Smooth muscle cell (in vitro differentiated cells): ENCODE measurements around the gene KIAA0825. TPM values are rescaled to one million over a fixed set of nuclear protein-coding genes. Genes with fewer than 3 reads are reported as not detected.

Source experiments
- DNase-seq: peaks from one replicate; lab custom pipeline; 2025; ENCODE audit not compliant: unreplicated experiment; lab: John Stamatoyannopoulos, UW
- H2AFZ ChIP-seq: fragments of 200-600 bp; sonication (generic); 2 replicates; pipeline ENCODE4 v1.6.0; 2016; ENCODE audit warnings: antibody characterized with exemption, low read depth, mild to moderate bottlenecking
- H3F3A ChIP-seq: fragments of 200-600 bp; sonication (generic); 2 replicates; pipeline ENCODE4 v1.6.0; 2017; ENCODE audit warnings: antibody characterized with exemption, low read depth
- H3K27ac ChIP-seq: fragments of 200-600 bp; sonication (generic); 2 replicates; pipeline ENCODE4 v1.5.1; 2016; ENCODE audit warnings: low read depth, mild to moderate bottlenecking
- H3K27me3 ChIP-seq: fragments of 200-600 bp; sonication (generic); 2 replicates; pipeline ENCODE4 v1.6.1; 2016; ENCODE audit warnings: low read depth, mild to moderate bottlenecking
- H3K36me3 ChIP-seq: fragments of 200-600 bp; sonication (generic); 2 replicates; pipeline ENCODE4 v1.5.1; 2016; ENCODE audit warnings: low read depth
- H3K4me1 ChIP-seq: fragments of 200-600 bp; sonication (generic); 2 replicates; pipeline ENCODE4 v1.5.1; 2016; ENCODE audit warnings: low read depth
- H3K4me2 ChIP-seq: fragments of 200-600 bp; sonication (generic); 2 replicates; pipeline ENCODE4 v1.6.0; 2016; ENCODE audit warnings: mild to moderate bottlenecking
- H3K4me3 ChIP-seq: fragments of 200-600 bp; sonication (generic); 2 replicates; pipeline ENCODE4 v1.5.1; 2016; ENCODE audit warnings: mild to moderate bottlenecking
- H3K79me2 ChIP-seq: fragments of 200-600 bp; sonication (generic); 2 replicates; pipeline ENCODE4 v1.6.0; 2016; ENCODE audit warnings: low read depth, mild to moderate bottlenecking
- H3K9ac ChIP-seq: fragments of 200-600 bp; sonication (generic); 2 replicates; pipeline ENCODE4 v1.6.0; 2016; ENCODE audit warnings: low read depth
- H3K9me3 ChIP-seq: fragments of 200-600 bp; sonication (generic); replicated peaks from 2 replicates; pipeline ENCODE4 v1.5.1; 2016; ENCODE audit warnings: low read depth
- H4K20me1 ChIP-seq: fragments of 200-600 bp; sonication (generic); 2 replicates; pipeline ENCODE4 v1.6.0; 2016; ENCODE audit warnings: low read depth
- CTCF ChIP-seq: fragments of 200-600 bp; sonication (generic); IDR thresholded peaks from 2 replicates; pipeline ENCODE4 v1.5.1; 2017; ENCODE audit warnings: borderline replicate concordance, mild to moderate bottlenecking, antibody characterized with exemption; ENCODE audit not compliant: insufficient read depth, poor library complexity, severe bottlenecking
- WGBS: methylation state at CpG from one replicate; pipeline ENCODE4 v1.1.7; 2016; ENCODE audit warnings: low lambda C conversion rate; 5-methylcytosine and 5-hydroxymethylcytosine counted together
- polyA plus RNA-seq: library from polyadenylated mRNA; unstranded; fragments of >200 nt; fragmentation: Nextera tagmentation; extraction: Ambion mirVana; gene quantifications from 2 replicates; pipeline ENCODE4 v1.2.1, GENCODE V29; 2016
- total RNA-seq: library from RNA; depleted of rRNA; stranded (reverse); fragments of >200 nt; gene quantifications from 2 replicates; pipeline ENCODE4 v1.2.3, GENCODE V29; 2014

KIAA0825 gene
- total and polyA plus RNA-seq, 2 experiments from 2014 or later = 1.3 to 3.1 TPM

- Histone ChIP-seq H3K27me3 (no peaks in the 10 kb centered on the region), H3K4me3 (no peak overlapping the region), H2AFZ (no peak overlapping the region), H4K20me1 (no peaks in the 10 kb centered on the region), H3F3A (no peaks in the 10 kb centered on the region), H3K9ac (no peak overlapping the region), H3K4me1 (no peaks in the 10 kb centered on the region), H3K27ac (no peak overlapping the region), H3K9me3 (peaks cover 15% of the 10 kb centered on the region), H3K79me2 (no peaks in the 10 kb centered on the region), H3K4me2 (no peak overlapping the region), H3K36me3 (no peaks in the 10 kb centered on the region)
- no peak for TF ChIP-seq CTCF
- DNase-seq = no peak
- 88% methylated on average over 1 of the region's 1 CpG for WGBS
Observed at GRCh38 chr5:94544031-94544650, 74.3 kb downstream of the KIAA0825 start.

GRCh38 chr5:94540856-94541494 lies 77.4 kb downstream of the KIAA0825 start:
- no peaks in the 10 kb centered on the region for H4K20me1 ChIP-seq
- no peak for DNase-seq
- no peak for TF ChIP-seq CTCF
- H3K36me3 ChIP-seq = no peaks in the 10 kb centered on the region
- 89% methylated on average over 6 of the region's 6 CpGs for WGBS
- H3F3A ChIP-seq = no peaks in the 10 kb centered on the region
- H3K4me1 ChIP-seq = no peaks in the 10 kb centered on the region
- no peak overlapping the region for H2AFZ ChIP-seq
- H3K27me3 ChIP-seq = no peaks in the 10 kb centered on the region
- peaks cover 15% of the 10 kb centered on the region for H3K9me3 ChIP-seq
- no peak overlapping the region for H3K4me3 ChIP-seq
- H3K27ac ChIP-seq = no peak overlapping the region
- H3K79me2 ChIP-seq = no peaks in the 10 kb centered on the region
- no peak overlapping the region for H3K9ac ChIP-seq
- no peak overlapping the region for H3K4me2 ChIP-seq

GRCh38 chr5:94538260-94538659 lies 80.1 kb downstream of the KIAA0825 start:
- Histone ChIP-seq H3F3A (no peaks in the 10 kb centered on the region), H3K4me2 (no peak overlapping the region), H3K4me3 (no peak overlapping the region), H3K27me3 (no peaks in the 10 kb centered on the region), H3K9ac (no peak overlapping the region), H2AFZ (no peak overlapping the region), H3K27ac (no peak overlapping the region), H3K9me3 (peaks cover 15% of the 10 kb centered on the region), H3K4me1 (no peaks in the 10 kb centered on the region), H4K20me1 (no peaks in the 10 kb centered on the region), H3K79me2 (no peaks in the 10 kb centered on the region), H3K36me3 (no peaks in the 10 kb centered on the region)
- no peak for TF ChIP-seq CTCF
- DNase-seq = no peak
- WGBS = 94% methylated on average over 3 of the region's 3 CpGs

- H3K9me3 ChIP-seq = no peaks in the 10 kb centered on the region
Observed at GRCh38 chr5:94526706-94527105, 91.7 kb downstream of the KIAA0825 start.

More at GRCh38 chr5:94526706-94527105, 91.7 kb downstream of the KIAA0825 start:
- H3F3A ChIP-seq = no peaks in the 10 kb centered on the region
- H3K79me2 ChIP-seq = no peaks in the 10 kb centered on the region
- no peaks in the 10 kb centered on the region for H4K20me1 ChIP-seq
- no peak for DNase-seq
- no peaks in the 10 kb centered on the region for H3K27me3 ChIP-seq
- H3K4me3 ChIP-seq = no peak overlapping the region
- H3K36me3 ChIP-seq = no peaks in the 10 kb centered on the region
- no peak for TF ChIP-seq CTCF
- H3K4me1 ChIP-seq = no peaks in the 10 kb centered on the region
- no peak overlapping the region for H3K9ac ChIP-seq
- no peak overlapping the region for H2AFZ ChIP-seq
- H3K4me2 ChIP-seq = no peak overlapping the region
- no peak overlapping the region for H3K27ac ChIP-seq
- 64% methylated on average over 2 of the region's 2 CpGs for WGBS
